Activated naive CD8-positive, alpha-beta T cell treated with anti-CD3 and anti-CD28 coated beads, Interleukin-2, amount 50 U/mL, for 24 hours (primary cell): ENCODE data around the gene HNRNPA1.
A peak's percentile ranks its signal among the peaks of the same experiment; 100 is the strongest.
"Not testable (repeated sequence)": the region's sequence is repeated elsewhere in the genome, so short reads cannot be mapped to it uniquely, and the experiment has no call there.

Experiments
- ATAC-seq: fragments of 150-1000 bp; cut with Tn5 transposase; one replicate; pipeline ENCODE4 v1.10.0; 2021
- DNase-seq: peaks from one replicate; pipeline ENCODE4 v3.0.0; 2021
- H3K27ac Mint-ChIP-seq: one replicate; pipeline ENCODE4 v1.8.0; 2021; ENCODE audit warnings: mild to moderate bottlenecking, mixed read lengths
- H3K27me3 Mint-ChIP-seq: one replicate; pipeline ENCODE4 v1.8.0; 2021; ENCODE audit warnings: mixed read lengths
- H3K36me3 Mint-ChIP-seq: one replicate; pipeline ENCODE4 v1.8.0; 2021; ENCODE audit warnings: low read depth, mixed read lengths
- H3K4me1 Mint-ChIP-seq: one replicate; pipeline ENCODE4 v1.8.0; 2021; ENCODE audit warnings: mixed read lengths
- H3K4me3 Mint-ChIP-seq: one replicate; pipeline ENCODE4 v1.8.0; 2021; ENCODE audit warnings: mild to moderate bottlenecking, moderate library complexity, mixed read lengths
- H3K9me3 Mint-ChIP-seq: one replicate; pipeline ENCODE4 v1.8.0; 2021; ENCODE audit warnings: mixed read lengths

The HNRNPA1 gene

GRCh38 chr12:54261815-54262402 lies 18.6 kb upstream of the HNRNPA1 start:
- ATAC-seq: no peak
- Mint-ChIP-seq H3K4me1 (peaks cover 40% of the 10 kb centered on the region), H3K27ac (no peak overlapping the region)

GRCh38 chr12:54262403-54262925 lies 18.1 kb upstream of the HNRNPA1 start:
- Mint-ChIP-seq H3K27ac (no peak overlapping the region), H3K4me3 (no peak overlapping the region), H3K36me3 (peaks cover 12% of the 10 kb centered on the region), H3K4me1 (peaks cover 38% of the 10 kb centered on the region), H3K27me3 (no peaks in the 10 kb centered on the region), H3K9me3 (no peaks in the 10 kb centered on the region)
- no peak for DNase-seq
- no peak for ATAC-seq

More at GRCh38 chr12:54261815-54262402, 18.6 kb upstream of the HNRNPA1 start:
- H3K9me3 Mint-ChIP-seq: no peaks in the 10 kb centered on the region
- H3K36me3 Mint-ChIP-seq: peaks cover 14% of the 10 kb centered on the region
- no peak overlapping the region for H3K4me3 Mint-ChIP-seq
- no peaks in the 10 kb centered on the region for H3K27me3 Mint-ChIP-seq
- no peak for DNase-seq

GRCh38 chr12:54265364-54265812 lies 15.1 kb upstream of the HNRNPA1 start:
- peaks cover 4% of the 10 kb centered on the region for H3K36me3 Mint-ChIP-seq
- H3K27me3 Mint-ChIP-seq: no peaks in the 10 kb centered on the region
- H3K27ac Mint-ChIP-seq: no peak overlapping the region
- no peak overlapping the region for H3K4me3 Mint-ChIP-seq
- ATAC-seq (no peak), DNase-seq (no peak)
- peaks cover 18% of the 10 kb centered on the region for H3K4me1 Mint-ChIP-seq
- no peaks in the 10 kb centered on the region for H3K9me3 Mint-ChIP-seq

GRCh38 chr12:54266852-54267251 lies 13.7 kb upstream of the HNRNPA1 start:
- Mint-ChIP-seq H3K27me3 (no peaks in the 10 kb centered on the region), H3K36me3 (peaks cover 7% of the 10 kb centered on the region), H3K4me1 (peaks cover 19% of the 10 kb centered on the region), H3K9me3 (no peaks in the 10 kb centered on the region), H3K4me3 (no peak overlapping the region), H3K27ac (no peak overlapping the region)
- no peak for DNase-seq
- ATAC-seq: no peak

GRCh38 chr12:54270345-54270744 lies 10.2 kb upstream of the HNRNPA1 start:
- DNase-seq (no peak), ATAC-seq (no peak)
- H3K27ac Mint-ChIP-seq: peak overlapping the region; percentile 27
- H3K36me3 Mint-ChIP-seq: peaks cover 24% of the 10 kb centered on the region
- peaks cover 32% of the 10 kb centered on the region for H3K4me1 Mint-ChIP-seq
- H3K9me3 Mint-ChIP-seq: no peaks in the 10 kb centered on the region
- no peaks in the 10 kb centered on the region for H3K27me3 Mint-ChIP-seq
- H3K4me3 Mint-ChIP-seq: no peak overlapping the region

GRCh38 chr12:54272214-54272613 lies 8.3 kb upstream of the HNRNPA1 start:
- DNase-seq (no peak), ATAC-seq (peak; percentile 43)
- Mint-ChIP-seq H3K4me1 (peaks cover 51% of the 10 kb centered on the region), H3K36me3 (peaks cover 30% of the 10 kb centered on the region), H3K27ac (peak overlapping the region; percentile 1), H3K27me3 (no peaks in the 10 kb centered on the region), H3K4me3 (no peak overlapping the region), H3K9me3 (no peaks in the 10 kb centered on the region)

- Mint-ChIP-seq H3K9me3 (no peaks in the 10 kb centered on the region), H3K27ac (no peak overlapping the region), H3K4me1 (peaks cover 64% of the 10 kb centered on the region), H3K36me3 (peaks cover 30% of the 10 kb centered on the region), H3K4me3 (no peak overlapping the region), H3K27me3 (no peaks in the 10 kb centered on the region)
- no peak for DNase-seq
- no peak for ATAC-seq
These were observed 6.5 kb upstream of the HNRNPA1 start for GRCh38 chr12:54273981-54274380.

GRCh38 chr12:54276368-54276767 lies 4.2 kb upstream of the HNRNPA1 start:
- peaks cover 28% of the 10 kb centered on the region for H3K36me3 Mint-ChIP-seq
- ATAC-seq (no peak), DNase-seq (no peak)
- peaks cover 53% of the 10 kb centered on the region for H3K4me1 Mint-ChIP-seq
- H3K4me3 Mint-ChIP-seq: no peak overlapping the region
- H3K27ac Mint-ChIP-seq: peak overlapping the region; percentile 85
- H3K9me3 Mint-ChIP-seq: no peaks in the 10 kb centered on the region
- no peaks in the 10 kb centered on the region for H3K27me3 Mint-ChIP-seq

GRCh38 chr12:54277823-54278276 lies 2.7 kb upstream of the HNRNPA1 start:
- H3K9me3 Mint-ChIP-seq: no peaks in the 10 kb centered on the region
- peaks cover 53% of the 10 kb centered on the region for H3K4me1 Mint-ChIP-seq
- H3K27me3 Mint-ChIP-seq: no peaks in the 10 kb centered on the region
- H3K36me3 Mint-ChIP-seq: peaks cover 22% of the 10 kb centered on the region
- H3K27ac Mint-ChIP-seq: no peak overlapping the region
- H3K4me3 Mint-ChIP-seq: no peak overlapping the region
- ATAC-seq (no peak), DNase-seq (no peak)

- Mint-ChIP-seq H3K27me3 (no peaks in the 10 kb centered on the region), H3K9me3 (no peaks in the 10 kb centered on the region), H3K4me3 (no peak overlapping the region), H3K36me3 (peaks cover 12% of the 10 kb centered on the region), H3K27ac (no peak overlapping the region), H3K4me1 (peaks cover 62% of the 10 kb centered on the region)
- no peak for DNase-seq
- ATAC-seq: no peak
These were observed 1.3 kb upstream of the HNRNPA1 start for GRCh38 chr12:54279227-54279631.

GRCh38 chr12:54279632-54280467 lies 676 bp upstream of the HNRNPA1 start, which contains the start of gene CBX5:
CBX5 (minus strand) TSS chr12:54280122; CDS start chr12:54257650, 22,472 bp downstream.
- Mint-ChIP-seq H3K27me3 (no peaks in the 10 kb centered on the region), H3K36me3 (peaks cover 10% of the 10 kb centered on the region), H3K4me3 (no peak within 1 kb of the TSS), H3K4me1 (peaks cover 68% of the 10 kb centered on the region), H3K27ac (no peak within 1 kb of the TSS), H3K9me3 (no peaks in the 10 kb centered on the region)
- DNase-seq: peak; percentile 100
- peak; percentile 84 for ATAC-seq

GRCh38 chr12:54281261-54281638 lies 724 bp downstream of the HNRNPA1 start:
- not testable (repeated sequence) for H3K4me3 Mint-ChIP-seq, H3K27ac Mint-ChIP-seq, H3K27me3 Mint-ChIP-seq, H3K9me3 Mint-ChIP-seq, H3K36me3 Mint-ChIP-seq, ATAC-seq, DNase-seq
- H3K4me1 Mint-ChIP-seq: peaks cover 66% of the 10 kb centered on the region

- not testable (repeated sequence) for H3K27ac Mint-ChIP-seq, H3K4me3 Mint-ChIP-seq, ATAC-seq, H3K9me3 Mint-ChIP-seq, H3K36me3 Mint-ChIP-seq, DNase-seq, H3K27me3 Mint-ChIP-seq
- peaks cover 66% of the 10 kb centered on the region for H3K4me1 Mint-ChIP-seq
These were observed 1.2 kb downstream of the HNRNPA1 start for GRCh38 chr12:54281694-54282093.

- H3K27ac Mint-ChIP-seq: no peak overlapping the region
- peaks cover 56% of the 10 kb centered on the region for H3K4me1 Mint-ChIP-seq
- no peak for ATAC-seq
These were observed 2.5 kb downstream of the HNRNPA1 start for GRCh38 chr12:54282949-54283593.

More at GRCh38 chr12:54282949-54283593, 2.5 kb downstream of the HNRNPA1 start:
- H3K36me3 Mint-ChIP-seq: no peaks in the 10 kb centered on the region
- no peaks in the 10 kb centered on the region for H3K9me3 Mint-ChIP-seq
- no peaks in the 10 kb centered on the region for H3K27me3 Mint-ChIP-seq
- DNase-seq: peak; percentile 44
- H3K4me3 Mint-ChIP-seq: no peak overlapping the region
